Heart left ventricle (tissue), 16 donors: Measurements from ENCODE around the gene STARD8. TPM values are rescaled to one million over a fixed set of nuclear protein-coding genes. Genes with fewer than 3 reads are reported as not detected.

Experiments used
- ATAC-seq, 4 donors: fragments of 200-7000 bp; cut with Tn5 transposase; one replicate each; pipeline ENCODE4 v1.9.1; 2020 to 2022; ENCODE audit warnings: moderate library complexity in 4 of 4, mild to moderate bottlenecking in 3 of 4, moderate number of reproducible peaks in 1 of 4
- DNase-seq, 5 donors: peaks; one replicate each; pipeline ENCODE4 v3.0.0-alpha.2; 2020
- H3K27ac ChIP-seq, 12 donors: fragments of 200-600 bp; sonication (generic) in 4 of 12; one replicate each; pipeline versions ENCODE4 v1.5.0 to v1.8.0; 2016 to 2022; ENCODE audit warnings: mild to moderate bottlenecking in 2 of 12
- H3K27me3 ChIP-seq, 9 donors: fragments of 200-600 bp; sonication (generic) in 2 of 9; one replicate each; pipeline versions ENCODE4 v1.5.1 to v1.8.0; 2016 to 2022; ENCODE audit warnings: mild to moderate bottlenecking in 3 of 9
- H3K36me3 ChIP-seq, 9 donors: fragments of 200-600 bp; sonication (generic) in 2 of 9; one replicate each; pipeline versions ENCODE4 v1.5.0 to v1.8.0; 2018 to 2022; ENCODE audit warnings: mild to moderate bottlenecking in 2 of 9
- H3K4me1 ChIP-seq, 12 donors: fragments of 200-600 bp; sonication (generic) in 4 of 12; one replicate each; pipeline versions ENCODE4 v1.5.0 to v1.8.0; 2016 to 2022; ENCODE audit warnings: mild to moderate bottlenecking in 3 of 12
- H3K4me3 ChIP-seq, 12 donors: fragments of 200-600 bp; sonication (generic) in 4 of 12; one replicate each; pipeline versions ENCODE4 v1.5.0 to v1.8.0; 2017 to 2022; ENCODE audit warnings: mild to moderate bottlenecking in 9 of 12, moderate library complexity in 4 of 12
- H3K9me3 ChIP-seq, 12 donors: fragments of 200-600 bp; sonication (generic) in 4 of 12; one replicate each; pipeline versions ENCODE4 v1.5.0 to v1.8.0; 2016 to 2022; ENCODE audit warnings: mild to moderate bottlenecking in 1 of 12
- POLR2A ChIP-seq, 2 donors: fragments of 450-650 bp; IDR thresholded peaks; one replicate each; pipeline ENCODE4 v1.6.1; 2017; ENCODE audit warnings: antibody characterized with exemption in 2 of 2, mild to moderate bottlenecking in 2 of 2, moderate library complexity in 2 of 2
- WGBS, 4 donors: extraction: QIAGEN DNeasy Blood & Tissue Kit in 2 of 4; methylation state at CpG; one replicate each; pipeline versions ENCODE4 v1.1.5 to v1.1.7; 2013 to 2018; 5-methylcytosine and 5-hydroxymethylcytosine counted together
- intact Hi-C, 10 donors: fragments of 100-400 bp; cut with DNase I; formaldehyde crosslinking; loops; one replicate each; pipeline versions ENCODE4 v1.11.1 to v1.14.2; 2022
- polyA plus RNA-seq, 2 donors: library from polyadenylated mRNA; stranded (reverse); fragments of 200-250 nt; gene quantifications; one replicate each; pipeline ENCODE4 v1.2.3, GENCODE V29; 2013
- total RNA-seq, 9 donors: library from RNA; depleted of rRNA in 2 of 9; stranded (reverse); fragments of >200 nt in 2 of 9; fragmentation: NEBNext Ultra II Directional in 3 of 9; extraction: Animal tissue kit (Norgen Biotek cat#: 25700) in 3 of 9; gene quantifications; one replicate each; pipeline versions ENCODE4 v1.1.0 to v1.2.4, GENCODE V29; 2016 to 2023
- TF ChIP-seq, protein P1 (sequence below), 12 donors: fragments of 200-600 bp; sonication (generic) in 4 of 12; IDR thresholded peaks; one replicate each; pipeline versions ENCODE4 v1.5.0 to v1.8.0; 2018 to 2022; ENCODE audit warnings: antibody characterized with exemption in 12 of 12, mild to moderate bottlenecking in 5 of 12
- donor health status: ischemic (EF 13 %, LVEDD 7.1; RV severe dilation, severe dysfunction).
- donor health status: healthy with polysubstance abuse.
- donor health status: DM: no; HTN: yes; CAD: no.
- donor health status: DM: no; HTN: no; CAD: no.
- donor health status: ischemic (EF 25% LVEDD 6.9; RV normal size, moderate dysfunction).
- donor health status: ischemic (EF 25% LVEDD 5.7; RV mildly dilated, moderate dysfunction).
- donor health status: healthy.
- donor health status: DM: yes; HTN: yes; CAD: no.
- donor health status: ischemic (EF 35%, LVEDD 5.7; RV mildly dilated, moderate dysfunction).
- donor health status: nonischemic (EF 11% LVEDD 7.7; RV severe dilation, severe dysfunction).
- donor health status: DM: yes; HTN: yes; CAD: no.
- donor health status: PGD.
- donor health status: ischemic (EF 29% LVEDD 5.4; RV normal size, mild dysfunction).
- donor health status: nonischemic (EF 23%, LVEDD 6.1; RV moderate dilation, normal function).

Gene STARD8
- total and polyA plus RNA-seq, 11 donors, result 4.2 to 17.5 (median 7.1) TPM

DNA sequence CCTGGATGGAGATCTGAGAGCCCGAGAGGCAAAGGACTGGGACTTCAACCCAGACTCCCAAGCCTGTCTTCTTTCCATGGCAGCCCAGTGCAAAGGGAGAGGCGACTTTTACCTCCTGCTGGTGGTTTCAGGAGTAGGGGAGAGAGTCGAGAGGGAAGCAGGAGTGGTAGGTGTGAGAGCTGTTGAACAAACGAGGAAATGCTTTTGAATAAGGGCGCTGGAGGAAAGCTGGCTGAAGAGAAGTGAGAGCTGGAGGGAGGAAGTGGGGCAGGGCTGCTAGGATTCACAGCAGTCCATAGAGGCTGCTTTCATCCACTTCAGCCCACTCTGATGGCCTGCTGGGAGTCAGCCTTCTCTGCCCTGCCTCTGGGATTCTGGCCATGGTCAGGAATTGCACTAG, 99.5 kb downstream of the STARD8 start:
- intact Hi-C loops, result no loop called here
- 48 to 75% (median 68%) methylated on average over 5 of the region's 5 CpGs for WGBS, 4 donors
- ATAC-seq, result no peak
- TF ChIP-seq, protein P1, sequence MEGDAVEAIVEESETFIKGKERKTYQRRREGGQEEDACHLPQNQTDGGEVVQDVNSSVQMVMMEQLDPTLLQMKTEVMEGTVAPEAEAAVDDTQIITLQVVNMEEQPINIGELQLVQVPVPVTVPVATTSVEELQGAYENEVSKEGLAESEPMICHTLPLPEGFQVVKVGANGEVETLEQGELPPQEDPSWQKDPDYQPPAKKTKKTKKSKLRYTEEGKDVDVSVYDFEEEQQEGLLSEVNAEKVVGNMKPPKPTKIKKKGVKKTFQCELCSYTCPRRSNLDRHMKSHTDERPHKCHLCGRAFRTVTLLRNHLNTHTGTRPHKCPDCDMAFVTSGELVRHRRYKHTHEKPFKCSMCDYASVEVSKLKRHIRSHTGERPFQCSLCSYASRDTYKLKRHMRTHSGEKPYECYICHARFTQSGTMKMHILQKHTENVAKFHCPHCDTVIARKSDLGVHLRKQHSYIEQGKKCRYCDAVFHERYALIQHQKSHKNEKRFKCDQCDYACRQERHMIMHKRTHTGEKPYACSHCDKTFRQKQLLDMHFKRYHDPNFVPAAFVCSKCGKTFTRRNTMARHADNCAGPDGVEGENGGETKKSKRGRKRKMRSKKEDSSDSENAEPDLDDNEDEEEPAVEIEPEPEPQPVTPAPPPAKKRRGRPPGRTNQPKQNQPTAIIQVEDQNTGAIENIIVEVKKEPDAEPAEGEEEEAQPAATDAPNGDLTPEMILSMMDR (IDR thresholded peaks at IDR 0.05), result no peak
- no peak for TF ChIP-seq POLR2A (IDR thresholded peaks at IDR 0.05)
- Histone ChIP-seq H3K4me3 (no peak overlapping the region), H3K9me3 (no peaks in the 10 kb centered on the region), H3K27ac (no peak overlapping the region), H3K4me1 (no peaks in the 10 kb centered on the region), H3K36me3 (no peaks in the 10 kb centered on the region), H3K27me3 (peaks cover 0 to 6% (median 0%) of the 10 kb centered on the region in 9 donors)
- DNase-seq, result no peak

DNA sequence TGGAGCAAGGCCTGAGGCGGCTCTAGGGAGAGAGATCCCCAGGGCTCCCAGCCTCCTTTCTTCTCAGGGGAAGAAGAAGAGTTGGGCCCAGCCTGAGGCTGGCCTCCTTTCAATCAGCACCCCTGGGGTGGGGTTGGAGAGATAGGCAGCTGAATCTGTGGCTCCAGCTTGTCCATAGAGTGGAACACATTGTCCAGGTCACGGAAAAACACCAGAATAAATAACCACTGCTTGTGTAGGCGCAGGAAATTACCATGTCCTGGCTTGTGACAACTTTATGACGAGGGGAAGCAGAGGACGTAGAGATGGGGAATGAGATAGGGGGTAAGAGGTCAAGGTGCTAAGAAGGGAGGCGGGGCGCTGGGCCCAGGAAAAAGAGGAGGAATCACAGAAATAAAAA, 100.6 kb downstream of the STARD8 start:
- 72 to 84% (median 78%) methylated on average over 7 of the region's 7 CpGs for WGBS, 4 donors
- Histone ChIP-seq H3K4me3 (no peak overlapping the region), H3K9me3 (no peaks in the 10 kb centered on the region), H3K27me3 (peaks cover 0 to 6% (median 0%) of the 10 kb centered on the region in 9 donors), H3K4me1 (no peaks in the 10 kb centered on the region), H3K36me3 (no peaks in the 10 kb centered on the region), H3K27ac (no peak overlapping the region)
- DNase-seq (no peak), ATAC-seq (no peak)
- intact Hi-C loops, result no loop called here
- TF ChIP-seq, protein P1 (IDR thresholded peaks at IDR 0.05), result no peak
- TF ChIP-seq POLR2A (IDR thresholded peaks at IDR 0.05), result no peak

DNA sequence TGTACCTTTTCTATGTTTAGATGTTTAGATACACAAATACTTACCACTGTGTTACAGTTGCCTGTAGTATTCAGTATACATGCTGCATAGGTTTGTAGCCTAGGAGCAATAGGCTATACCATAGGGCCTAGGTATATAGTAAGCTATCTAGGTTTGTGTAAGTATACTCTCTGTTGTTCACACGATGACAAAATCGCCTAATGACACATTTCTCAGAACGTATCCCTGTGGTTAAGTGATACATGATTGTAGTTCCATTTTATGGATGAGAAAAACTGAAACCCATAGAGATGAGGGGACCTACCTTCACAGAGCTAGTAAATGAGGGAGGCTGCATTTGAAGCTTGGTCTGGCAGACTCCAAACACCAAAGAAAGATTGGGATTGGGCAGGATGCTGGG, 102.0 kb downstream of the STARD8 start:
- WGBS, 4 donors, result 69 to 95% (median 83%) methylated on average over 3 of the region's 3 CpGs
- H3K36me3 ChIP-seq, result no peaks in the 10 kb centered on the region
- no peak for TF ChIP-seq POLR2A (IDR thresholded peaks at IDR 0.05)
- TF ChIP-seq, protein P1 (IDR thresholded peaks at IDR 0.05), result no peak
- H3K27ac ChIP-seq, result no peak overlapping the region
- no peak for ATAC-seq
- intact Hi-C loops, result no loop called here
- H3K4me1 ChIP-seq, result no peaks in the 10 kb centered on the region
- H3K27me3 ChIP-seq, result peaks cover 0 to 10% (median 0%) of the 10 kb centered on the region in 9 donors
- H3K4me3 ChIP-seq, result no peak overlapping the region
- H3K9me3 ChIP-seq, result no peaks in the 10 kb centered on the region
- DNase-seq, result no peak

DNA sequence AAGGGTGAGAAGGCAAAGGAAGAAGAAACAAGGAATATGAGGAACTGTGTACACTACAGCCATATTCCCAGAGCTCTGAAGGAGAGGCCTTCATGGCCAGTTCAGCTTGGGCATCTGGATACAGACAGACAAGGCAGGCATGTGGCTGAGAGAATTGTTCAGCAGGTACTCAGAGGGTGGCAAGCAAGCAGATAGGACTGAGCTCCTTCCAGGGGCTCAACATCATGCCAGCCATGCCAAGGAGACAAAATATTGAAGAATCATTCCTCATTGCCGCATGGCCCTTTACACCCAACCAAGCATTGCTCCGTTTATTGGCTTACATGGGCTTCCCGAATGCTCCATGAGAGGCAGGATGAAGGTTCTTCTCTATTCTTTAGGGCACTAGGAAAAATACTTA, 102.8 kb downstream of the STARD8 start:
- no peak for TF ChIP-seq POLR2A (IDR thresholded peaks at IDR 0.05)
- TF ChIP-seq, protein P1 (IDR thresholded peaks at IDR 0.05), result no peak
- peaks cover 0 to 10% (median 0%) of the 10 kb centered on the region in 9 donors for H3K27me3 ChIP-seq
- intact Hi-C loops, result no loop called here
- ATAC-seq, result no peak
- no peaks in the 10 kb centered on the region for H3K36me3 ChIP-seq
- no peak overlapping the region for H3K27ac ChIP-seq
- H3K4me1 ChIP-seq, result no peaks in the 10 kb centered on the region
- no peaks in the 10 kb centered on the region for H3K9me3 ChIP-seq
- 71 to 96% (median 94%) methylated on average over 3 of the region's 3 CpGs for WGBS, 4 donors
- H3K4me3 ChIP-seq, result no peak overlapping the region
- DNase-seq, result no peak
